DND-41 (cell line): ENCODE data around the gene IER2.

ENCODE experiments used
- EZH2 ChIP-seq: IDR thresholded peaks from 3 replicates; pipeline ENCODE4 v1.6.1; 2012; ENCODE audit warnings: borderline replicate concordance, low read depth, mild to moderate bottlenecking, moderate library complexity, low read length, inconsistent platforms; ENCODE audit not compliant: severe bottlenecking
- TF ChIP-seq, protein P1 (sequence below): IDR thresholded peaks from 2 replicates; pipeline ENCODE4 v1.5.1; 2012; ENCODE audit warnings: borderline replicate concordance, low read length, moderate library complexity, mild to moderate bottlenecking; ENCODE audit not compliant: poor library complexity, severe bottlenecking; ENCODE audit errors: extremely low read depth

- TF ChIP-seq, protein P1, sequence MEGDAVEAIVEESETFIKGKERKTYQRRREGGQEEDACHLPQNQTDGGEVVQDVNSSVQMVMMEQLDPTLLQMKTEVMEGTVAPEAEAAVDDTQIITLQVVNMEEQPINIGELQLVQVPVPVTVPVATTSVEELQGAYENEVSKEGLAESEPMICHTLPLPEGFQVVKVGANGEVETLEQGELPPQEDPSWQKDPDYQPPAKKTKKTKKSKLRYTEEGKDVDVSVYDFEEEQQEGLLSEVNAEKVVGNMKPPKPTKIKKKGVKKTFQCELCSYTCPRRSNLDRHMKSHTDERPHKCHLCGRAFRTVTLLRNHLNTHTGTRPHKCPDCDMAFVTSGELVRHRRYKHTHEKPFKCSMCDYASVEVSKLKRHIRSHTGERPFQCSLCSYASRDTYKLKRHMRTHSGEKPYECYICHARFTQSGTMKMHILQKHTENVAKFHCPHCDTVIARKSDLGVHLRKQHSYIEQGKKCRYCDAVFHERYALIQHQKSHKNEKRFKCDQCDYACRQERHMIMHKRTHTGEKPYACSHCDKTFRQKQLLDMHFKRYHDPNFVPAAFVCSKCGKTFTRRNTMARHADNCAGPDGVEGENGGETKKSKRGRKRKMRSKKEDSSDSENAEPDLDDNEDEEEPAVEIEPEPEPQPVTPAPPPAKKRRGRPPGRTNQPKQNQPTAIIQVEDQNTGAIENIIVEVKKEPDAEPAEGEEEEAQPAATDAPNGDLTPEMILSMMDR = no peak
- no peak for TF ChIP-seq EZH2
These were observed 33.7 kb upstream of the IER2 start, which contains the start of gene TRMT1 for GRCh38 chr19:13116282-13117175.
